IPS-18a (cell line): ENCODE data around the gene FAM221A.

Experiments
- H3K27ac ChIP-seq: one replicate; pipeline ENCODE4 v1.5.1; 2013; ENCODE audit warnings: low read length
- H3K27me3 ChIP-seq: one replicate; pipeline ENCODE4 v1.6.1; 2013; ENCODE audit warnings: mild to moderate bottlenecking, low read length; ENCODE audit not compliant: control insufficient read depth, insufficient read depth
- H3K36me3 ChIP-seq: one replicate; pipeline ENCODE4 v1.6.1; 2013; ENCODE audit warnings: low read depth, low read length; ENCODE audit not compliant: control insufficient read depth
- H3K4me1 ChIP-seq: one replicate; pipeline ENCODE4 v1.6.1; 2013; ENCODE audit warnings: low read depth, low read length; ENCODE audit not compliant: control insufficient read depth
- H3K4me3 ChIP-seq: one replicate; pipeline ENCODE4 v1.5.1; 2013; ENCODE audit warnings: low read length
- H3K9ac ChIP-seq: one replicate; pipeline ENCODE4 v1.6.1; 2013; ENCODE audit warnings: mild to moderate bottlenecking, low read length, moderate library complexity
- H3K9me3 ChIP-seq: one replicate; pipeline ENCODE4 v1.6.1; 2013; ENCODE audit warnings: low read depth, low read length; ENCODE audit not compliant: control insufficient read depth

The FAM221A gene

GRCh38 chr7:23742051-23742450, 62.1 kb downstream of the FAM221A start:
- Histone ChIP-seq H3K4me1 (no peaks in the 10 kb centered on the region), H3K36me3 (no peaks in the 10 kb centered on the region), H3K4me3 (no peak overlapping the region), H3K27ac (no peak overlapping the region), H3K9me3 (no peaks in the 10 kb centered on the region), H3K27me3 (no peaks in the 10 kb centered on the region), H3K9ac (no peak overlapping the region)

DNA sequence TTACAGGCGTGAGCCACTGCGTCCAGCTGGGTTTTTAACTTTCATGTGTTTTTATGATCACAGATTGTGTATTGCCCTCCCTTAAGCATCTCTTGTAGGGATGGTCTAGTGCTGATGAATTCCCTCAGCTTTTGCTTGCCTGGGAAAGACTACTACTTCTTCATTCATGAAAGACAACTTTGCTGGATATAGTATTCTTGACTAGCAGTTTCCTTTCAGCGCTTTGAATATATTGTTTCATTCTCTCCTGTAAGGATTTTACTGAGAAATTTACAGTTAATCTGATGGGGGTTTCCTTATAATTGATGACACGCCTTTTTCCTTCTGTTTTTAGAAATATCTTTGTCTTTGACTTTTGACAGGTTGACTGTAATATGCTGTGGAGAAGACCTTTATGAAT, 63.2 kb downstream of the FAM221A start:
- Histone ChIP-seq H3K9ac (no peak overlapping the region), H3K27me3 (no peaks in the 10 kb centered on the region), H3K36me3 (no peaks in the 10 kb centered on the region), H3K4me3 (no peak overlapping the region), H3K4me1 (no peaks in the 10 kb centered on the region), H3K9me3 (no peaks in the 10 kb centered on the region), H3K27ac (no peak overlapping the region)

DNA sequence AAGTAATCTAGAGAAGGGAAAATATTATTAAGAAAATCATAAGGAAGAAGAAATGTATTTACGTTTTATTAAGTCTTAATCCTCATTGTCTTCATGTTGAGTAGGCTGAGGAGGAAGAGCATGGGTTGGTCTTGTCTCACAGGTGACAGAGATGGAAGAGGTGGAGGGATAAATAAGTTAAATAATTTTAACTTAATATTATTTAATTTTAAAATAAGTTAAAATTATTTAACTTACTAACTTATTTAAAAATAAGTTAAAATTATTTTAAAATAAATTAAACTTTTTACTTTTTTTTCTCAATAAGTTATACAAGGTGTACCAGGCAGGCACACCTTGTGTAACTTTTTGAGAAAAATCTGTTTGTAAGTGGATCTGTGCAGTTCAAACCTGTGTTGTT, 66.6 kb downstream of the FAM221A start:
- Histone ChIP-seq H3K36me3 (no peaks in the 10 kb centered on the region), H3K4me3 (no peak overlapping the region)

DNA sequence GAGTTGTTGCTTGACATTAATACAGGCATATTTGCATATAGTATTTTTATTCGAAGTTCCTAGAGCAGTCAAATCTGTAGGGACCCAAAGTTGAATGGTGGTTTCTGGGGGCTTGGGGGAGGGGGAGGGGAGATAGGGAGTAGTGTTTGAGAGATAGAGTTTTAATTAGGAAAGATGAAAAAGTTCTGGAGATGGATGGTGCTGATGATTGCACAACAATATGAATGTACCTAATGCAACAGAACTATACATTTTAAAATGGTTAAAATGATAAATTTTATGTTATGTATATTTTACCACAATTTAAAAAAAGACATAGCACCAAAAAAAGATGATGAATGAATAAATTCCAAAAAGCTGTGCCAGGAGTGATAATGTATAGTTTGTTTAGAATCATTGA, 71.9 kb downstream of the FAM221A start:
- no peaks in the 10 kb centered on the region for H3K36me3 ChIP-seq
- H3K27ac ChIP-seq = no peak overlapping the region
- no peak overlapping the region for H3K9ac ChIP-seq
- no peaks in the 10 kb centered on the region for H3K27me3 ChIP-seq
- no peak overlapping the region for H3K4me3 ChIP-seq
- H3K9me3 ChIP-seq = no peaks in the 10 kb centered on the region
- H3K4me1 ChIP-seq = no peaks in the 10 kb centered on the region

More for the DNA sequence above, 66.6 kb downstream of the FAM221A start:
- no peaks in the 10 kb centered on the region for H3K27me3 ChIP-seq
- H3K27ac ChIP-seq = no peak overlapping the region
- H3K4me1 ChIP-seq = no peaks in the 10 kb centered on the region
- no peaks in the 10 kb centered on the region for H3K9me3 ChIP-seq
- H3K9ac ChIP-seq = no peak overlapping the region
